H7 (cell line): ENCODE data around the gene ADSS1. TPM values are rescaled to one million over a fixed set of nuclear protein-coding genes. Genes with fewer than 3 reads are reported as not detected.
A peak's percentile ranks its signal among the peaks of the same experiment; 100 is the strongest.
"Not testable (repeated sequence)": the region's sequence is repeated elsewhere in the genome, so short reads cannot be mapped to it uniquely, and the experiment has no call there.

Experiments
- DNase-seq: peaks from one replicate; pipeline ENCODE4 v3.0.0; 2012
- H3K27me3 ChIP-seq: 2 replicates; pipeline ENCODE4 v1.6.0; 2011; ENCODE audit warnings: mild to moderate bottlenecking, low read length; ENCODE audit not compliant: control insufficient read depth, insufficient read depth
- H3K36me3 ChIP-seq: replicated peaks from 2 replicates; pipeline ENCODE4 v1.5.1; 2011; ENCODE audit warnings: low read length; ENCODE audit not compliant: control insufficient read depth, insufficient read depth
- H3K4me3 ChIP-seq: 2 replicates; pipeline ENCODE4 v1.5.1; 2011; ENCODE audit warnings: low read depth, mild to moderate bottlenecking, control low read depth, low read length, moderate library complexity; ENCODE audit not compliant: insufficient read depth
- total RNA-seq: library from RNA; depleted of rRNA; stranded (reverse); fragments of >200 nt; shearing (Covaris generic); gene quantifications from 2 replicates; pipeline ENCODE4 v1.2.3, GENCODE V29; 2014

Gene ADSS1
- total RNA-seq, 1 experiment from 2014 or later: 10.3 TPM

- no peak overlapping the region for H3K4me3 ChIP-seq
These were observed 23.0 kb downstream of the ADSS1 start for GRCh38 chr14:104746934-104747481.

GRCh38 chr14:104747876-104748275 is 23.8 kb downstream of the ADSS1 start:
- Histone ChIP-seq H3K27me3 (no peaks in the 10 kb centered on the region), H3K36me3 (no peaks in the 10 kb centered on the region; the same call in 1 of the 2 replicates), H3K4me3 (no peak overlapping the region)
- no peak for DNase-seq

More at GRCh38 chr14:104746934-104747481, 23.0 kb downstream of the ADSS1 start:
- no peak for DNase-seq
- H3K36me3 ChIP-seq: no peaks in the 10 kb centered on the region; the same call in 1 of the 2 replicates
- no peaks in the 10 kb centered on the region for H3K27me3 ChIP-seq

- H3K36me3 ChIP-seq: no peaks in the 10 kb centered on the region; the same call in 1 of the 2 replicates
- H3K27me3 ChIP-seq: no peaks in the 10 kb centered on the region
- H3K4me3 ChIP-seq: no peak overlapping the region
- peak; percentile 70 for DNase-seq
These were observed 25.2 kb downstream of the ADSS1 start for GRCh38 chr14:104749111-104749649.

- Histone ChIP-seq H3K4me3 (no peak overlapping the region), H3K27me3 (no peaks in the 10 kb centered on the region), H3K36me3 (peaks cover under 1% of the 10 kb centered on the region; the same call in 1 of the 2 replicates)
- DNase-seq: no peak
These were observed 26.2 kb downstream of the ADSS1 start for GRCh38 chr14:104750056-104750752.

- H3K4me3 ChIP-seq, H3K27me3 ChIP-seq, H3K36me3 ChIP-seq, DNase-seq: not testable (repeated sequence)
These were observed 26.7 kb downstream of the ADSS1 start for GRCh38 chr14:104750753-104751057.

DNA sequence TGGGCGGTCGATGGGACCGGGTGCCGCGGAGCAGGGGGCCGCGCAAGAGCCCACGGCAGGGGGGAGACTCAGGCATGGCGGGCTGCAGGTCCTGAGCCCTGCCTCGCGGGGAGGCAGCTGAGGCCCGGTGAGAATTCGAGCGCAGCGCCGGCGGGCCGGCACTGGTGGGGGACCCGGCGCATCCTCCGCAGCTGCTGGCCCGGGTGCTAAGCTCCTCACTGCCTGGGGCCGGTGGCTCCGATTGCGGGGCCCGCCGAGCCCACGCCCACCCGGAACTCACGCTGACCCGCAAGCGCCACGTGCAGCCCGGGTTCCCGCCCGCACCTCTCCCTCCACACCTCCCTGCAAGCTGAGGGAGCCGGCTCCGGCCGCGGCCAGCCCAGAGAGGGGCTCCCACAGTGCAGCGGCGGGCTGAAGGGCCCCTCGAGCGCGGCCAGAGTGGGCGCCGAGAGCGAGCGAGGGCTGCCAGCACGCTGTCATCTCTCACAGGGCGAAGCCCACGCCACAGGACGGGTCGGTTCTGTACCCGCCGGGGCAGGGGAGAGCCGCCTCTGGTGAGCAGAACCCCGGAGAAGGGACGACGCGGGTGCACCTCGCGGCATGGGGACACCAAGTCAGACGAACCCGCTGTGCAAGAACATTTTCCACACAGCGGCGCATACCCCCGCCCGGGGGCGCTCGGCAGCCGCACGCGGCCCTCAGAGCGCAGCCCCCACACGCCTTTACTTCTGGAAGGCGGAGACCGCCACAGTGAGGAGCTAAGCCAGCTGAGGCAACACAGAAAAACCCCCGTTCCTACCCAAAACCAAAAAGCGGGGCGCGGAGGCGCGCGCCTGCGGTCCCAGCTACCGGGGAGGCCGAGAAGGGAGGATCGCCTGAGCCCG is 27.8 kb downstream of the ADSS1 start:
- peak; percentile 63 for DNase-seq
- Histone ChIP-seq H3K27me3 (no peaks in the 10 kb centered on the region), H3K36me3 (peaks cover 11% of the 10 kb centered on the region), H3K4me3 (peak overlapping the region; percentile 53)

DNA sequence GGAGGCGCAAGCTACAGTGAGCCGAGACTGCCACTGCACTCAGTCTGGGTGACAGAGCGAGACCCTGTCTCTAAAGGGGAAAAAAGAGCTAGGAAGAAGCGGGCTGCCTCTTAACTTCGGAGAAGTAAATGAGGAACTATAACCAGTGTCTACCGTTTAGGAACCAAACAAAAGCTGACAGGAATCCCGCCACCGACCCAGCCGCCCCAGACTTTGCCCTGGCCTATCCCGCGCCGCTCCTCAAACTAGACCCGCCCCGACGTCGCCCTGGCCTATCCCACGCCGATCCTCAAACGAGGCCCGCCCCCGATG is 28.4 kb downstream of the ADSS1 start:
- no peaks in the 10 kb centered on the region for H3K27me3 ChIP-seq
- no peak for DNase-seq
- H3K4me3 ChIP-seq: peak overlapping the region; percentile 53
- H3K36me3 ChIP-seq: peaks cover 14% of the 10 kb centered on the region

DNA sequence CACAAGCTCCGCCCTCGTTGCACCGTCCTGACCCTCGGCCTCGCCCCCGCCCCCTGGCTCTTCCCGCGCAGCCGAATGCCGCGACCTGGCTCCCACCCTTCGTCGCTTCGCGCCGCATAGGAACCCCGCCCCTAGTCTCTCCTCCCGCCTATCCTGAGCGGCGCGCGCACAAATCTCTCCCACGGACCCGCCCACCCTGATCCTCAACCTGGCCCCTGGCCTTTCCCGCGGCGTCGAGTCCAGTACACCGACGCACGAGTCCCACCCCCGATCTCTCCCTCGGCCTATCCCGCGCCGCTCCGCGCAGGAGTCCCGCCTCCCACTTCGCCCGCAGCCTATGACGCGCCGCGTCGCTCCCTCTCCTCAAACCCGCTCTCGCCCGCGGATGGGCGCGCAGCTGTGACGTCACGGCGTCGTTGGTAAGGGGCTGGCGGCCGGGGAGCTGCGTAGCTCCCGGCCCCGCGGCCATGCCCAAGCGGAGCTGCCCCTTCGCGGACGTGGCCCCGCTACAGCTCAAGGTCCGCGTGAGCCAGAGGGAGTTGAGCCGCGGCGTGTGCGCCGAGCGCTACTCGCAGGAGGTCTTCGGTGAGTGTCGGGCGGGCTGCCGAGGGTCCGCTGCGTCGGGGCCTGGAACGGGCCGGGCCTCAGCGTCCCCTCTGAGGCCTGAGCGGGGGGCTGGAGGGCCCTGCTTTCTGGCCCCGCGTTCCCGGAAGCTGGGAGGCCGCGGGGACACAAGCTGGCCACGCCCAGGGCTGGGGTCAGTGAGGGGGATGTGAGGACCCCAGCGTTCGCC is 28.9 kb downstream of the ADSS1 start, which contains the start of gene SIVA1:
SIVA1 (plus strand) TSS at position 413 of the 793 bp plus-strand sequence; CDS start at position 468, 55 bp downstream.
- H3K27me3 ChIP-seq: no peaks in the 10 kb centered on the region
- H3K4me3 ChIP-seq: peak within 1 kb of the TSS; percentile 97
- H3K36me3 ChIP-seq: peaks cover 19% of the 10 kb centered on the region
- DNase-seq: peak; percentile 100

DNA sequence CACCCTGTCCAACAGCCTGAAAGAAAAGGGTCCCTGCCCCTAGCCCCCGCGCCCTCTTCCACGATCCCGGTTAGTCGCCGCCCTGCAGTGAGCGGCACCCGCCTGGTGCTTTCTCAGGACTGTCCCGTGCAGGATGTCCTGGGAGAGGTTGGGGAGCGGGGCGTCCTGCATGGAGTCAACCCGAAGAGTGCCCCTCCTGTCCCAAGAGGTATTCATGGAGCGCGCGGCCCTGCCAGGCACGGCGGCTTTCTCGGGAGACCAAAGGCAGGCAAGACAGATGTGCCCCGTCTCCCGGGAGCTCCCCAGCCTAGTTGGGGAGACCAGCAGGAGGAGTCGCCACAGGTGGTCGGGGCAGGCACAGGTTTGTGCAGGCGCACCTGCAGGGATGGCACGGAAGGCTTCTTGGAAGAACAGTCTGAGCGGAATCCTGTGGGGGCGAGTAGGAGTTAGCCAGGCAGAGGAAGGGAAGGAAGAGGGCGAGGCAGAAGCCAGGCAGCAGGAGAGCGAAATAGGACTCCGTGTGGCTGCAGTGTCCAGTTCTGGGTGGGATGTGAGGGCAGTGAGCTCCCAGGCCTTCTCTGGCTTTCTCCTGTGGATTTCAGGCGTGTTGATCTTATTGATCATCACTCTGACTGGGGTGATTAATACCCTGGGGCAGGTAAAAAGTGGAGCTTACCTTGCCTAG is 29.6 kb downstream of the ADSS1 start:
- H3K27me3 ChIP-seq: no peaks in the 10 kb centered on the region
- peaks cover 19% of the 10 kb centered on the region for H3K36me3 ChIP-seq
- DNase-seq: no peak
- peak overlapping the region; percentile 97 for H3K4me3 ChIP-seq

GRCh38 chr14:104754213-104754851 is 30.3 kb downstream of the ADSS1 start:
- peak overlapping the region; percentile 97; the same call in 1 of the 2 replicates for H3K4me3 ChIP-seq
- no peaks in the 10 kb centered on the region for H3K27me3 ChIP-seq
- DNase-seq: no peak

GRCh38 chr14:104755621-104756020 is 31.6 kb downstream of the ADSS1 start:
- Histone ChIP-seq H3K36me3 (peaks cover 20% of the 10 kb centered on the region), H3K4me3 (no peak overlapping the region)

More at GRCh38 chr14:104754213-104754851, 30.3 kb downstream of the ADSS1 start:
- peaks cover 20% of the 10 kb centered on the region for H3K36me3 ChIP-seq

DNA sequence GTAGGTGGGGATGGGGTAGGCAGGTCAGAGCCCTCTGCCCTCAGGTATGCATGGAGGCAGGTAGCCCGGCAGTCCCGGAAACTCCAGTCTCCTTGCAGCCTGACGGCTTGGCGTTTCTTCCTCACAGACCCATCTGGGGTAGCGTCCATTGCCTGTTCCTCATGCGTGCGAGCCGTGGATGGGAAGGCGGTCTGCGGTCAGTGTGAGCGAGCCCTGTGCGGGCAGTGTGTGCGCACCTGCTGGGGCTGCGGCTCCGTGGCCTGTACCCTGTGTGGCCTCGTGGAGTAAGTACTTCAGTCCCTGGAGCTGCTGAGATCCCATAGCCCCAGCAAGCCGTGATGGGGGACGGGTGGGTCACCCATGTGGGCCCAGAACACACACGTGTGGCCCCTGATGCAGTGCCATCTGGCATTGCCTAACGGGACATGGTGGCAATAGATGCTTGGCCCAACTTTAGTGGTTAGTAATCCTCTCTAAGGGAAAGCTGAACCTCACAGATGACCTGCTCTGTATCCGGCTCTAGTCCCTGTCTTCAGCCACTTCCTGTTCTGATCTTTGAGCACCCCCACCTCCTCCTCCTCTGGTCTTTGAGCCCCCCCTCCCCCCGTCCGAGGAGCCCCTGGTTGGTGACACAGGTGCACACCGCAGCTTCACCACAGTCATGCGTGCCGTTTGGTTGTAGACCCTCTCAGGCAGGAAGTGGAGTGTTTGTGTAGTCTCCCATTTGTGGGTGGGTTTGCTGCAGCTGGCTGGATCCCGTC is 32.6 kb downstream of the ADSS1 start:
- Histone ChIP-seq H3K4me3 (no peak overlapping the region), H3K27me3 (no peaks in the 10 kb centered on the region), H3K36me3 (peaks cover 20% of the 10 kb centered on the region)
- DNase-seq: no peak

More at GRCh38 chr14:104755621-104756020, 31.6 kb downstream of the ADSS1 start:
- H3K27me3 ChIP-seq: no peaks in the 10 kb centered on the region
- no peak for DNase-seq

- Histone ChIP-seq H3K4me3 (no peak overlapping the region), H3K36me3 (peaks cover 20% of the 10 kb centered on the region), H3K27me3 (no peaks in the 10 kb centered on the region)
- no peak for DNase-seq
These were observed 33.2 kb downstream of the ADSS1 start for GRCh38 chr14:104757238-104757585.
